B cell (primary cell): ENCODE measurements around the gene STX4. TPM values are rescaled to one million over a fixed set of nuclear protein-coding genes. Genes with fewer than 3 reads are reported as not detected.

Source experiments
- ATAC-seq: fragments of 200-7000 bp; cut with Tn5 transposase; one replicate; pipeline ENCODE4 v1.10.0; 2021; ENCODE audit warnings: low read depth, mild to moderate bottlenecking, moderate number of reproducible peaks, moderate library complexity
- CTCF ChIA-PET: fragments of 350-600 bp; sonication (Branson Sonifier 250); formaldehyde crosslinking; loops from one replicate; lab custom pipeline; 2021; ENCODE audit warnings: antibody characterized with exemption, inconsistent platforms; lab: Charles Lee
- POLR2A ChIA-PET: fragments of 350-600 bp; sonication (Branson Sonifier 250); formaldehyde crosslinking; loops from one replicate; lab custom pipeline; 2021; ENCODE audit warnings: antibody characterized with exemption; lab: Charles Lee
- DNase-seq: peaks from one replicate; pipeline ENCODE4 v3.0.0; 2013
- H2AFZ ChIP-seq: 2 replicates; pipeline ENCODE4 v1.6.1; 2012; ENCODE audit warnings: mild to moderate bottlenecking, low read depth, low read length; ENCODE audit not compliant: insufficient read depth, poor library complexity, severe bottlenecking
- H3K27ac ChIP-seq, 2 donors: 1 replicate in 1 of 2; 2 replicates in 1 of 2; pipeline ENCODE4 v1.5.1; 2012 to 2013; ENCODE audit warnings: low read length in 2 of 2, mild to moderate bottlenecking in 2 of 2, moderate library complexity in 1 of 2
- H3K27me3 ChIP-seq, 4 experiments: fragments of 200-600 bp in 1 of 4; sonication (generic) in 1 of 4; replicated peaks in 1 of 4; 1 replicate in 2 of 4; 2 replicates in 2 of 4; pipeline versions ENCODE4 v1.6.1 to v1.7.0; 2013 to 2016; ENCODE audit warnings: low read length in 3 of 4, mild to moderate bottlenecking in 2 of 4, mixed read lengths in 1 of 4, moderate library complexity in 1 of 4; ENCODE audit not compliant: insufficient read depth in 4 of 4, control insufficient read depth in 3 of 4; ENCODE audit errors: control extremely low read depth in 1 of 4
- H3K36me3 ChIP-seq, 2 experiments: replicated peaks in 1 of 2; 1 replicate in 1 of 2; 2 replicates in 1 of 2; pipeline versions ENCODE4 v1.6.1 to v1.7.1; 2013; ENCODE audit warnings: low read length in 1 of 2; ENCODE audit not compliant: insufficient read depth in 2 of 2, control insufficient read depth in 1 of 2; ENCODE audit errors: control extremely low read depth in 1 of 2, extremely low read depth in 1 of 2
- H3K4me1 ChIP-seq, 2 donors: fragments of 200-600 bp in 1 of 2; sonication (generic) in 1 of 2; 1 replicate in 1 of 2; 2 replicates in 1 of 2; pipeline versions ENCODE4 v1.5.1 to v1.6.1; 2013 to 2017; ENCODE audit warnings: low read length in 2 of 2; ENCODE audit not compliant: control insufficient read depth in 2 of 2, insufficient read depth in 2 of 2
- H3K4me2 ChIP-seq: replicated peaks from 2 replicates; pipeline ENCODE3; 2012; ENCODE audit warnings: mild to moderate bottlenecking, low read depth, low read length; ENCODE audit not compliant: poor library complexity, severe bottlenecking
- H3K4me3 ChIP-seq, 5 experiments: fragments of 200-600 bp in 1 of 5; sonication (generic) in 1 of 5; 1 replicate in 3 of 5; 2 replicates in 2 of 5; pipeline versions ENCODE4 v1.5.1 to v1.7.0; 2011 to 2016; ENCODE audit warnings: low read length in 4 of 5, mild to moderate bottlenecking in 4 of 5, low read depth in 2 of 5, control low read depth in 1 of 5, moderate library complexity in 1 of 5; ENCODE audit not compliant: insufficient read depth in 1 of 5; ENCODE audit errors: control extremely low read depth in 1 of 5, extremely low read depth in 1 of 5
- H3K79me2 ChIP-seq: fragments of 200-600 bp; sonication (generic); one replicate; pipeline ENCODE4 v1.6.0; 2016; ENCODE audit warnings: low read length; ENCODE audit not compliant: control insufficient read depth, insufficient read depth
- H3K9ac ChIP-seq: fragments of 200-600 bp; sonication (generic); 2 replicates; pipeline ENCODE4 v1.6.1; 2017; ENCODE audit warnings: mild to moderate bottlenecking, low read length, moderate library complexity
- H3K9me3 ChIP-seq, 3 donors: one replicate each; pipeline versions ENCODE4 v1.6.1 to v1.7.1; 2013; ENCODE audit warnings: low read length in 2 of 3; ENCODE audit not compliant: control insufficient read depth in 2 of 3, insufficient read depth in 1 of 3; ENCODE audit errors: control extremely low read depth in 1 of 3
- H4K20me1 ChIP-seq: 2 replicates; pipeline ENCODE4 v1.6.0; 2012; ENCODE audit warnings: mild to moderate bottlenecking, low read length; ENCODE audit not compliant: insufficient read depth, control insufficient read depth, poor library complexity, severe bottlenecking
- H3K27ac Mint-ChIP-seq: one replicate; pipeline ENCODE4 v1.8.0; 2021; ENCODE audit warnings: mixed read lengths
- H3K27me3 Mint-ChIP-seq: one replicate; pipeline ENCODE4 v1.8.0; 2021; ENCODE audit warnings: mixed read lengths
- H3K4me1 Mint-ChIP-seq: one replicate; pipeline ENCODE4 v1.8.0; 2021; ENCODE audit warnings: mixed read lengths
- H3K4me3 Mint-ChIP-seq: one replicate; pipeline ENCODE4 v1.8.0; 2021; ENCODE audit warnings: mixed read lengths
- H3K9me3 Mint-ChIP-seq: one replicate; pipeline ENCODE4 v1.8.0; 2022; ENCODE audit warnings: mixed read lengths; ENCODE audit not compliant: insufficient read depth
- CTCF ChIP-seq: fragments of 200-600 bp; IDR thresholded peaks from one replicate; pipeline ENCODE4 v1.8.0; 2022; ENCODE audit warnings: antibody characterized with exemption, mild to moderate bottlenecking
- EZH2 ChIP-seq: IDR thresholded peaks from 2 replicates; pipeline ENCODE4 v1.6.1; 2012; ENCODE audit warnings: borderline replicate concordance, low read depth, mild to moderate bottlenecking, moderate library complexity, low read length; ENCODE audit not compliant: insufficient read depth, poor library complexity, severe bottlenecking
- WGBS: methylation state at CpG from one replicate; pipeline ENCODE4 v1.1.5; 2013; ENCODE audit warnings: missing lambda C conversion rate; ENCODE audit not compliant: insufficient coverage; 5-methylcytosine and 5-hydroxymethylcytosine counted together
- intact Hi-C: fragments of 100-400 bp; cut with micrococcal nuclease; formaldehyde crosslinking; loops from one replicate; pipeline ENCODE4 v1.10.0; 2022
- polyA plus RNA-seq: library from polyadenylated mRNA; depleted of rRNA; stranded (reverse); fragments of >200 nt; gene quantifications from 2 replicates; pipeline ENCODE4 v1.2.3, GENCODE V29; 2012
- total RNA-seq, 2 donors: library from RNA; stranded (reverse); fragments of 120-200 nt in 1 of 2; gene quantifications; 1 replicate in 1 of 2; 2 replicates in 1 of 2; pipeline versions ENCODE4 v1.2.3 to v1.2.4, GENCODE V29; 2013 to 2022

STX4 gene
- total and polyA plus RNA-seq, 2 donors (not counting 1 experiment from before 2014, with no cell fraction given): 120 to 133 TPM

- TF ChIP-seq CTCF (no peak), EZH2 (no peak)
Measured at GRCh38 chr16:31087481-31087880, 54.1 kb downstream of the STX4 start.

GRCh38 chr16:31087971-31088370 is 54.6 kb downstream of the STX4 start:
- H3K27ac Mint-ChIP-seq: no peak overlapping the region
- Histone ChIP-seq H3K4me3 (no peak overlapping the region), H2AFZ (no peak overlapping the region), H3K36me3 (peaks cover 0 to 18% of the 10 kb centered on the region in 2 experiments), H3K4me1 (peaks cover 0 to 2% of the 10 kb centered on the region in 2 donors), H3K79me2 (peaks cover 15% of the 10 kb centered on the region), H3K27me3 (no peaks in the 10 kb centered on the region), H4K20me1 (peaks cover 14% of the 10 kb centered on the region), H3K27ac (no peak overlapping the region), H3K9me3 (no peaks in the 10 kb centered on the region), H3K9ac (no peak overlapping the region), H3K4me2 (no peak overlapping the region)
- ChIA-PET CTCF (no interaction called here), POLR2A (interaction anchor here (0.6 to 0.7 kb wide), 2 partner anchors 132 to 160 kb away, joined by 3 to 4 read pairs; no protein-coding TSS in a partner anchor)
- no peak overlapping the region for H3K4me3 Mint-ChIP-seq
- no peak for TF ChIP-seq EZH2
- TF ChIP-seq CTCF: no peak
- DNase-seq (no peak), ATAC-seq (no peak)
- H3K27me3 Mint-ChIP-seq: no peaks in the 10 kb centered on the region
- WGBS: no CpG with 5 or more reads among the region's 5 CpGs
- H3K9me3 Mint-ChIP-seq: no peaks in the 10 kb centered on the region
- intact Hi-C loops: no loop called here
- H3K4me1 Mint-ChIP-seq: peaks cover 4% of the 10 kb centered on the region

More at GRCh38 chr16:31087481-31087880, 54.1 kb downstream of the STX4 start:
- Histone ChIP-seq H3K79me2 (peaks cover 20% of the 10 kb centered on the region), H3K4me2 (no peak overlapping the region), H2AFZ (no peak overlapping the region), H3K27ac (no peak overlapping the region), H3K9me3 (no peaks in the 10 kb centered on the region), H3K4me3 (no peak overlapping the region), H4K20me1 (peaks cover 19% of the 10 kb centered on the region), H3K9ac (no peak overlapping the region), H3K4me1 (no peaks in the 10 kb centered on the region), H3K36me3 (peaks cover 0 to 18% of the 10 kb centered on the region in 2 experiments), H3K27me3 (no peaks in the 10 kb centered on the region)
- ChIA-PET CTCF (no interaction called here), POLR2A (interaction anchor here (0.7 kb wide), 1 partner anchor 133 kb away, joined by 3 read pairs; no protein-coding TSS in a partner anchor)
- ATAC-seq: no peak
- Mint-ChIP-seq H3K27ac (no peak overlapping the region), H3K9me3 (no peaks in the 10 kb centered on the region), H3K27me3 (no peaks in the 10 kb centered on the region), H3K4me1 (peaks cover 1% of the 10 kb centered on the region), H3K4me3 (no peak overlapping the region)
- intact Hi-C loops: no loop called here
- DNase-seq: no peak
- whole genome bisulfite sequencing: 96% methylated on average over 5 of the region's 8 CpGs
